Measurements from ENCODE around the gene ACLY.
"Not testable (repeated sequence)": the region's sequence is repeated elsewhere in the genome, so short reads cannot be mapped to it uniquely, and the experiment has no call there.

GRCh38 chr17:41931715-41932114 is 13.0 kb upstream of the ACLY start:
- TF ChIP-seq, protein P1, sequence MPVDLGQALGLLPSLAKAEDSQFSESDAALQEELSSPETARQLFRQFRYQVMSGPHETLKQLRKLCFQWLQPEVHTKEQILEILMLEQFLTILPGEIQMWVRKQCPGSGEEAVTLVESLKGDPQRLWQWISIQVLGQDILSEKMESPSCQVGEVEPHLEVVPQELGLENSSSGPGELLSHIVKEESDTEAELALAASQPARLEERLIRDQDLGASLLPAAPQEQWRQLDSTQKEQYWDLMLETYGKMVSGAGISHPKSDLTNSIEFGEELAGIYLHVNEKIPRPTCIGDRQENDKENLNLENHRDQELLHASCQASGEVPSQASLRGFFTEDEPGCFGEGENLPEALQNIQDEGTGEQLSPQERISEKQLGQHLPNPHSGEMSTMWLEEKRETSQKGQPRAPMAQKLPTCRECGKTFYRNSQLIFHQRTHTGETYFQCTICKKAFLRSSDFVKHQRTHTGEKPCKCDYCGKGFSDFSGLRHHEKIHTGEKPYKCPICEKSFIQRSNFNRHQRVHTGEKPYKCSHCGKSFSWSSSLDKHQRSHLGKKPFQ (tag by site-specific recombination; IDR thresholded peaks at IDR 0.05) = not testable (repeated sequence)
- not testable (repeated sequence) for TF ChIP-seq CTCF (tag by site-specific recombination; IDR thresholded peaks at IDR 0.05); ZNF549 (tag by site-specific recombination; IDR thresholded peaks at IDR 0.05); ZNF202 (tag by site-specific recombination; IDR thresholded peaks at IDR 0.05; ENCODE audit: borderline replicate concordance); ZNF23 (tag by site-specific recombination; IDR thresholded peaks at IDR 0.05; ENCODE audit: borderline replicate concordance)
- TF ChIP-seq, protein P2, sequence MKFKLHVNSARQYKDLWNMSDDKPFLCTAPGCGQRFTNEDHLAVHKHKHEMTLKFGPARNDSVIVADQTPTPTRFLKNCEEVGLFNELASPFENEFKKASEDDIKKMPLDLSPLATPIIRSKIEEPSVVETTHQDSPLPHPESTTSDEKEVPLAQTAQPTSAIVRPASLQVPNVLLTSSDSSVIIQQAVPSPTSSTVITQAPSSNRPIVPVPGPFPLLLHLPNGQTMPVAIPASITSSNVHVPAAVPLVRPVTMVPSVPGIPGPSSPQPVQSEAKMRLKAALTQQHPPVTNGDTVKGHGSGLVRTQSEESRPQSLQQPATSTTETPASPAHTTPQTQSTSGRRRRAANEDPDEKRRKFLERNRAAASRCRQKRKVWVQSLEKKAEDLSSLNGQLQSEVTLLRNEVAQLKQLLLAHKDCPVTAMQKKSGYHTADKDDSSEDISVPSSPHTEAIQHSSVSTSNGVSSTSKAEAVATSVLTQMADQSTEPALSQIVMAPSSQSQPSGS (tag by site-specific recombination; IDR thresholded peaks at IDR 0.05; ENCODE audit: low read depth) = not testable (repeated sequence)
- TF ChIP-seq, protein P3, sequence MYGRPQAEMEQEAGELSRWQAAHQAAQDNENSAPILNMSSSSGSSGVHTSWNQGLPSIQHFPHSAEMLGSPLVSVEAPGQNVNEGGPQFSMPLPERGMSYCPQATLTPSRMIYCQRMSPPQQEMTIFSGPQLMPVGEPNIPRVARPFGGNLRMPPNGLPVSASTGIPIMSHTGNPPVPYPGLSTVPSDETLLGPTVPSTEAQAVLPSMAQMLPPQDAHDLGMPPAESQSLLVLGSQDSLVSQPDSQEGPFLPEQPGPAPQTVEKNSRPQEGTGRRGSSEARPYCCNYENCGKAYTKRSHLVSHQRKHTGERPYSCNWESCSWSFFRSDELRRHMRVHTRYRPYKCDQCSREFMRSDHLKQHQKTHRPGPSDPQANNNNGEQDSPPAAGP (tag by site-specific recombination; IDR thresholded peaks at IDR 0.05) = not testable (repeated sequence)

Measured in HEK293 (cell line).